Fibroblast of the conjunctiva (primary cell): ENCODE measurements around the gene SUPT3H.
"Not testable (repeated sequence)": the region's sequence is repeated elsewhere in the genome, so short reads cannot be mapped to it uniquely, and the experiment has no call there.

Source experiments
- DNase-seq: peaks from one replicate; pipeline ENCODE4 v3.0.0-alpha.2; 2010; ENCODE audit warnings: low read depth

The SUPT3H gene

DNA sequence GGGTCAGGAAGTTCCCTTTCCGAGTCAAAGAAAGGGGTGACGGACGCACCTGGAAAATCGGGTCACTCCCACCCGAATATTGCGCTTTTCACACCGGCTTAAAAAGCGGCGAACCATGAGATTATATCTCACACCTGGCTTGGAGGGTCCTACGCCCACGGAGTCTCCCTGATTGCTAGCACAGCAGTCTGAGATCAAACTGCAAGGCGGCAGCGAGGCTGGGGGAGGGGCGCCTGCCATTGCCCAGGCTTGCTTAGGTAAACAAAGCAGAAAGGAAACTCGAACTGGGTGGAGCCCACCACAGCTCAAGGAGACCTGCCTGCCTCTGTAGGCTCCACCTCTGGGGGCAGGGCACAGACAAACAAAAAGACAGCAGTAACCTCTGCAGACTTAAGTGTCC, 315.1 kb downstream of the SUPT3H start:
- not testable (repeated sequence) for DNase-seq

DNA sequence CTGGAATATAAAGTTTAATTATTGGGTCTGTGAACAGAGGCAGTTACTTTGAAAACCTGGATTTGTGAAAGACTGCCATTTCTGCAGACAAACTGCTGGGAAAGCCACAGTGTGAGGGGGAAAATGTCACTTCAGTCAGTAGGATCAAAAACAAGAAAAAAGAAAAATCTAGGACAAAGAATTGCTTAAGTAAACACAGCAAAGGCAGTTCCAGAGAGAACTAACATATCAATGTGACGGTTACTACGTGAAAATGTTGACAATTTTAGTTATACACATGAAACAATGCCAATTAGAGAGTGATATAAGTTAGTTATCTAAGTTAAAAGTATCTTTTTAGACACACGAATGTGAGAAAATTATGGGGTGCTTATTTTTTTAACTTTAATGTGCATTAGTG, 320.0 kb downstream of the SUPT3H start:
- no peak for DNase-seq

DNA sequence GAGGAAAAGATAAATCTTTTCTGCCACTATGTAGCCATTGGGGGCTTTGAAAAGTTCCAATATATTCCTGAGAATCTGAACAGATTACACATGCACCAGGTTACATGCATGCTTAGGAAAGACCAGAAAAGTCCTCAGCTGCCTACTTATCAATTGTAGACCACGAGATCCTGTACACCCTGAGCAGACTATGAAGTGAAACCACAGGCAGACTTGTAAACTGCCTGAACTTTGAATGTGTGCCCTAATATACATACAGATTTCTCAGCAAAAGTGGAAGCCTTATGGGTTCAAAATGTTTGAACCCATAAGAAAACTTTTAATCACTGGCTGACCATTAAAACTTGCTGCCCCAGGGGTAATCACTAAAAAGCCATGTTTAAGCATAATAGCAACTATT, 323.1 kb downstream of the SUPT3H start:
- no peak for DNase-seq

DNA sequence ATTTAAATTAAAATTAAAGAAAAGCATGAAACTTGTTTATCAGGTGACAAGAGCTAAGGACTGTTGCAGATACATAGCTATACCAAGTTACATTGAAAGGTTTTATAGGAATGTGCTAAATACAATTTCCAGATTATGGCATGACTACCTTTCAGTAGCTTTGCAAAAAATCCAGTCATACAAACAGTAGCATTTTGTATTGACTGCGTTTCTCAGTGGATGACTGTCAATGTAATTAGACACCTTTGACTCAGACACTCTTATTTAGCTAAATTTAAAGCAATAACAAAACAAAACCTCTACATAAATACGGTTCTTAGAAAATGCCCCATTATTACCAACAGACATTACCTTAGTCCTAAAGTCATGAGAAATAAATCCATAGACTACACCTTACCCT, 325.4 kb downstream of the SUPT3H start:
- DNase-seq = no peak

DNA sequence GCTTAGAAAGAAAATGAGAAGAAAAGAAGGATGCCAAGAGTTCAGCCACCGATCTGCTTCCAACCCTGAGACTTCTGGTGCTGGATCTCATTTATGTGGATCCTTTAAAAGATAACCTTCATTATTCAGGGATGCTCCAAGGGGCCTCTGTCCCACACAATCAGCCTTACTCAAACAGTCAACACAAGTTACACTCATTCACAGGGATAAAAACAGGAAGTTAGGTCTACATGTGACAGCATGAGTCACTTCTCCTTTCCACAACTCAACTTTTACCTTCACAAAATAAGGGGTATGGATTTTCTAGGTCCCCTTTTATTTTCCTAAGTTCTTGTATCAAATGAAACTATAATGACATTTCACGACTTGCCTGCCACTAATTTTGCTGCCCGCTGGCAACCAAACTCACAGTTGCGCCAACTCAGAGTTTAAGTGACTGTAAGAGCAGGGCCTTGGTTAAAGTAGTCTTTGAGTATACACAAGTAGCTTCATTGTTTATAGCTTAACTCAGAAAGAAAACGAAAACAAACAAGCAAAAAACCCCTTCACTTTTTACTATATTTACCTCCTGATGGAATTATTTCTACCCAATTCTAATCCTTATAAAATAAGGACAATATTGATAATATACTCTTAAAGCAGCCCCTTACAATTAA, 328.4 kb downstream of the SUPT3H start:
- no peak for DNase-seq

DNA sequence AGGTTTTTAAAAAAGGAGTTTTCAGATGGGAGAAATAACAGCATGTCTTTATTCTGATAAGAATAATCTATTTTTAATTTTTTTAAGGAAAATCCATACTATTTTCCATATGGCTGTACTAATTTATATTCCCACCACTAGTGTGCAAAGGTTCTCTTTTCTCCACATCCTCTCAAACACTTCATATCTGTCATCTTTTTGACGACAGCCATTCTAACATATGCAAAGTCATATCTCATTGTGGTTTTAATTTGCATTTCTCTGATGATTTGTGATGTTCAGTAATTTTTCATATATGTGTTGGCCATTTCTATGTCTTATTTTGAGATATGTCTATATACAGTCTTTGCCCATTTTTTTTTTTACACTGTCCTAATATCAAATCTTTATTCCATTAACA, 330.2 kb downstream of the SUPT3H start:
- no peak for DNase-seq

DNA sequence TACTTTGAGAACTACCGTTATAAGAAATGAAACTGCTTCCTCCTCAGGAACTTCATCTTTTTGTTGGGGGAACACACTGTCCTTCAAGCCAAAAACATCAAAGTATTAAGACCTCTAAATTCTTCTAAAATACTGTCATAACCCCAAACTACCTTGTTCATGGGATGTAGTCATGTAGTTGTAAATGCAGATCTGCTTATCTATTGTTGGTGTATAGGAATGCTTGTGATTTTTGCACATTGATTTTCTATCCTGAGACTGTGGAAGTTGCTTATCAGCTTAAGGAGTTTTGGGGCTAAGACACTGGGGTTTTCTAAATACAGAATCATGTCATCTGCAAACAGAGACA, 332.5 kb downstream of the SUPT3H start:
- no peak for DNase-seq

DNA sequence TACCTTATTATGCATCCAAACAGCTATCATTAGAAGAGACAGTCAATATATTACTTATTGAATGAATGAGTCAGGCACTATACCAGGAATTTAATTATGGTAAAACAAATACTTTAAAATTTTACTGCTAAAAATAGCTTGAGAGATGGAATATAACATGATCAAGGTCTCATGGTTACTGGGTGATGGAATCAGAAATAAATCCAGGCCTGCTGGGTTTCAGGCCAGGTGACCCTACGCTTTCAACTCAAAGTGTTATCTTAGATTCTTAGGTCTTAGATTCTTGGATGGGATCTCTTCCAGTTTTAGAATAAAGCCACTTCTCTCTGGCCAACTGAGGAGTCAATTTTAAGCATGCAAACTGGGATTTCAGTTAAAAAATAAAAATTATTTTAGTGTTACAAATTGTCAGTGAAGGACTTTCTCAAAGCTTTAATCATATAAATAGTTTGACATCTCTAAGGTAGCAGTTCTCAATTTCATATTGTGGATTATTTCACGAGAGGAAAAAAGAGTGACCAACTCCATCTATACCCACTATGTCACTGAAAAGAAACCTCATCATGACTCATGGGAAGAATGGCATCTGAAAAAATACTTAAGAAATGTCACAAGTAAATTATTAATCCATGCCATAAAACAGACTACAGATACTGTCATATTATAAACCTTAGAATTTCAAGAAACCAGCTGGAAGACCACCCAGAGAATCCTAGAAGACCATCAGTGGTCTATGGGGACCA, 333.1 kb downstream of the SUPT3H start:
- DNase-seq = no peak

DNA sequence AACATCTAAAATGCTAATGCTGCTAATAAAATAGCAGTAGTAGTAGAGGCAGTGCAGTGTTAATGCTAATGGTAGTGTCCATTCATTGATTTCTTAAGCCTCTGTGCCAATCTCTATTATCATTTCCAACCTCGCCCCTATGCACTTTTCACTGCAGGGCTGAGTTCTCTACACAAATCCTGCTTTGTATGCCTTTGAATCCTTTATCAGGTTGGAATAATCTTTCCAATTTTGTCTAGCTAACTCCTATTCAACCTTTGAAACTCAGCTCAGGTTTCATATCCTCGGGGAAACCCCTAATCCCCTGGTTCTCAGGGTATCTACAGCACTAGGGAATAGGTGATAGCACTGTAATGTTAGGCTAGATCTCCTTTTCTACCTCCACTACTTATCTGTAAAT, 333.6 kb downstream of the SUPT3H start:
- DNase-seq = no peak

DNA sequence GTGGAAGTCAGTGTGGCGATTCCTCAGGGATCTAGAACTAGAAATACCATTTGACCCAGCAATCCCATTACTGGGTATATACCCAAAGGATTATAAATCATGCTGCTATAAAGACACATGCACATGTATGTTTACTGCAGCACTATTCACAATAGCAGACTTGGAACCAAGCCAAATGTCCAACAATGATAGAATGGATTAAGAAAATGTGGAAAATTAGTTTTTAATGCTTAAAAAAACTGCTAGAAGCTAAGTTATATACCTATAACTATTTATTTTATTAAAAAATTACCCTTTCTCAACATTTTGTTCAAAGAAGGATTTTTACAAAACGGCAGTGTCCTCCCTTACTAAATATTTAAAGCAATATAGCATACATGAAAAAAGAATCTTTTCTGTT, 335.1 kb downstream of the SUPT3H start:
- not testable (repeated sequence) for DNase-seq

DNA sequence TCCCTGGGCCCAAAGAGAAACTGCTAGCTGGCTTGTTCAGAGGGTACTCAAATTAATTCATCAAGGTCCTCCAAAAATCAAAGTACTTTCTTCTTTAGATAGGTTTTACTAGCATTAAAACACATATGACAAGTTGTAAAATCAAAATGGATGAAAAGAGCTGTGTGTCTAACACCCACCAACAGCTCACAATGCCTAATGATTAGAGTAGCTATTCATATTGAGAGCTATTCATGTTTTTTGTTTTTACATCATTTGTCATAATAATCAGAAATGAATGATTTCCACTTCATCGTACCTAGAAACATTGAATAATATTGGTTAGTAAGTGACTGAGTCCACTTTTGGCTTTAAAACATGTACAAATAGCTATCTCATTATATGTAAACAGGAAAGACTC, 339.5 kb downstream of the SUPT3H start:
- DNase-seq = no peak

DNA sequence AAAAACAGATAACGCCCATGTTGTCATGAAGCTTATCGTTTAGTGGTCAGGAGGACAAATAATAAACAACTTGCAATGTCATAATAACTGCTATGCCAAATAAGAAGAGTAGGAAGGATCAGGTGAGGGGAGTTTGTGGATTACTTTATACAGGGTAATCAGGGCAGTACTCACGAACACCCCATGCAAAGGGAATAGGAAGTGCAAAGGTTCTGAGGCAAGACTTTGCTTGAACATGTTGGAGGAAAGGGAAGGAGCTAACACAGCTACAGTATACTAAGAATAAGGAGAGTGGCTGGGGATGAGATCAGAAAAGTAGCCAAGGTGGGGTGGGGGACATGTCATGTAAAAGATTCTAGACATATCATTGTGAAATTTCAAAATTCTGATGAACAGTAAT, 341.6 kb downstream of the SUPT3H start:
- no peak for DNase-seq

DNA sequence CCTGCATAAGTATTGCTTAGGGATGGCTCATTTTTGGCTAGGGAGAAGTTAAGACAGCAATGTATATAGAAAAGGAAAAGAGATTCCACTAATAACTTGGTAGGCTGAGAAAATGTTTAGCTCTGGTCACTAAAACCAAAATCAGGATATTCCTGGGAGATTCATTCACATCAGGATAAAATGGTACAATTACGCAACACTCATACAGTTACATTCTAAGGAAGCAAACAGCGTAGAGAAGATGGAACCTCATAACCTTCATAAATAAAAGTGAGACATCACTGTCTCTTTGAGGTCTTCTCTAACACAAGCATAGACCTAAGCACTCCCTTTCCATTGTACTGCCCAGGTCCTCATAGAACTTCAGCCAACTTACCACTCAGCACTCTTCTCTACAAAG, 345.3 kb downstream of the SUPT3H start:
- no peak for DNase-seq

DNA sequence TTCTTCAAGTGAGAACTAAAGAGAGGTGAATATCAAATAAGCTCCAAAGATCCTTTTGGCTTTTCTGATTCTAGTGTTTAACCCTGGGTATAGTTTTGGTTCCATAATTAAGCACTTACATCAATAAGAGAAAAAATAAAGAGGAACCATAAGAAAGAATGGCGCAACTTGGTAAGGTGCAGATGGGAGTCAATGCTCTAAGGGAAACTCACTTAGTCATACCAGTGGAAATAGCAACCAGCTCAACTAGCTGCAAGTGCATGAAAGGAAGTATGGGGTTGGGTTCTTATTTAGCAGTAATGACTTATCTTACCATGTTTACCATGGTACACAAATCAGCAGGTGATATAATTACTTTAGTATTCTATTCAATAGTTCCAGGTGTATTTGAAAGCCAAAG, 346.1 kb downstream of the SUPT3H start:
- DNase-seq = no peak

DNA sequence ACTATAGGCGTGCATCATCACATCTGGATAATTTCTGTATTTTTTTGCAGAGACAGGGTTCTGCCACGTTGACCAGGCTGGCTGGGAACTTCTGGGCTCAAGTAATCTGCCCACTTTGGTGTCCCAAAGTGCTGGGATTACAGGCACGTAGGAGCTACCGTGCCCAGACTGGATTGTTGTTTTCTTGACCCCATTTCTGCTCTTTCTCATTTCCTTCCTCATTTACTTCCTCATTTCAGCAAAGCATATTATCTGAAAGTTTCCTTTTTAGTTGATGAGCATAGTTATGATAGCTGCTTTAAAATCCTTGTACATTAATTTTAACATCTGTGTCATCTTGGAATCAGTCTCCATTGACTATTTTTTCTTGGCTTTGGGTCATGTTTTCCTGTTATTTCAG, 350.6 kb downstream of the SUPT3H start:
- DNase-seq = no peak

DNA sequence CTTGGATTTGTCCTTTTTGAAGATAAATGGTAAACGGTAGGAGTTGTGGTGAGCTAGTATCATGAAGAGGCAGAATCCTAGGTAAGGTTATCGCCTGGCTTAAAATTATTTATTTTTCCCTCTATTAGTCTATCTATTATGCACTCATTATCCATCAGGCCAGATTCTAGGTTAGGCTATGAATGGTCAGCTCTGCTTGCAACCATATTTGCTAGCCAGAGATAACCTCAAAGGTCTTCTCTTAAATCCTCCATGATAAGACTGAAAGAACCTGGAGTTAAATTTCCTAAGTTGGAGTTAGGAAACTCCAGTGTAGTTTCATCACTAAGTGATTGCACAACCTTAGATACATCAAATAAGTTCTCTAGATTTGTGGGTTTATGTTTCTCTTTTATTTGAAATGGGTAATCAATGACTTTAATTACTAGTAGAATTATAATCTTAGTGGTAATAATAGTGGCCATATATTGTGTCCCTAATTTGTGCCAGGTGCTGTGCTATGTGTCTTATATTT, 351.7 kb downstream of the SUPT3H start:
- no peak for DNase-seq

DNA sequence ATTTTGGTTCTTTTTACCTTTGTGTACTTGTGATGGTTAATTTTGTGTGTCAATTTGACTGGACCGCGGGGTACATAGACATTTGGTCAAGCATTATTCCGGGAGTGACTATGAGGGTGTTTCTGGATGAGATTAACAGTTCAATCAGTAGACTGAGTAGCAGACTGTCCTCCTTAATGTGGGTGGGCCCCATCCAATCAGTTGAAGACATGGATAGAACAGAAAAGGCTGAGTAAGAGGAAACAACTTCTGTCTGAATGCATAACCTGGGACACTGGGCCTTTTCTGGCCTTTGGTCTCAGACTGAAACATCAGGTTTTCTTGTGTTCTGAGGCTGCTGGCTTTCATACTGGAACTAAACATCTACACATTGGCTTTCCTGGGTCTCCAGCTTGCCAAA, 353.1 kb downstream of the SUPT3H start:
- DNase-seq = no peak

DNA sequence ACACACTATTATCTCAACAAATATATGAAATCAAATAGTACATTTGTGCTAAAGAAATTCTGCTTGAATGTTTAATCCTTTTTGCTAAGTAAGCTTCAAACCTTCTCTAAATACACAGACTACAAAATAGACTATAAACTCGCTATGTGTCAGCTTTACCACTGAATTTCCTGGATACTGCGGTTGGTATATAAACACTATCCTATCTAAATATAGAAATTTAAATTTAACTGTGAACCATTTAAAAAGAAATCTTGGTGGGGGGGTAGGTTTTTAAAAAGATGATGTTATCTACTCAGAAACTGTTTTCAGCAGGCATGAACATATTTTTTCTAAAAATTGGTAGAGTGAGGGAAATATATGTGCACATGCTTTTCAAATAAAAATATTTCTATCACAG, 356.1 kb downstream of the SUPT3H start:
- no peak for DNase-seq

DNA sequence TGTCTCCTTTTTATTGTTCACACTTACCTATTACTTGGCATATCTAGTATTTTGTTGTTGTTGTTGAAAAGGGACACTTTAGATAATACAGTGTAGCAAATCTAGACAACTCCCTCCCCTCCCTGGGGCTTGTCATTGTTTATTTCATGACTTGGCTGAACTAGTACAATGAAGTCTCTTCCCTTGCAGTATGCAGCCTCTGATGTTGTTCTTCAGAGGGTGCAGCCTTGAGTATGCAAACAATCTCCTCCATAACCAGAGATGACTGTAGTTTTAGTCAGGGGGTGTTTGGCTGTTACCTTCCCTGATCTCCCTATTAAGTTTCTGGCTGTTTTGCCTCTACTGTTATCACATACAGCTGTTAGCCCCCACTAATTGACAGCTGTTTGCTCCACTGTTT, 365.0 kb downstream of the SUPT3H start:
- no peak for DNase-seq

DNA sequence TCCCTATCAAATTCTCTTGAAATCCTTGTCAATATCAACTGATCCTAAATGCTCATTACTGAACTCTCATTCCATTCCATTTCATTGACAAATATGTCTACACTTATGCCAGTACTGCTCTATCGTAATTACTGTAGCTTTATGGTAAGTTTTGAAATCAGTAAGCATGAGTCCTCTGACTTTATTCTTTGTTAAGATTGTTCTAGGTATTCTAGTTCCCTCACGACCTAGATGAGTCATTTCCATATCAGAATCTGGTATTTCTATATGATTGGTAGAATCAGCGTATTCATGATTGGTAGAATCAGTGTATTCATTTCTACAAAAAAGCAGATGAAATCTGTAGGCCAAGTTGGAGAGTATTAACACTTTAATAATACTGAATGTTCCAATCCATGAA, 368.2 kb downstream of the SUPT3H start:
- DNase-seq = no peak

DNA sequence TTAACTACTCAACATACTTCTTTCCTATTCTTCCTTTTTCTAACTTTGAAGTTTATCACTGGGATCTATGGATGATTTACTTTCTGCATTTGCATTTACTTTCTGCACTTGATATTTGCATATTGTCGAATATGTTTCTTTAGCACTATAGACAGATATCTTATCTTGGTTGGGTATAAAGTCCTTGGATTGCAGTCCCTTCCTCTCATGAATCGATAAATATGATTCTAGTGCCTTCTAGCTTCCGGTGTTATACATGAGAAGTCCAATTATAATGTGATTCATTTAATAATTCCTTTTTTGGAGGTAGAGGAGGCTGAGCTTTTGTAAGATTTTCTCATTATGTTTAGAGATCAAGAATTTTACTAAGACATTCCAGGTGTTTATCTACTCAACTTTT, 370.8 kb downstream of the SUPT3H start:
- no peak for DNase-seq

DNA sequence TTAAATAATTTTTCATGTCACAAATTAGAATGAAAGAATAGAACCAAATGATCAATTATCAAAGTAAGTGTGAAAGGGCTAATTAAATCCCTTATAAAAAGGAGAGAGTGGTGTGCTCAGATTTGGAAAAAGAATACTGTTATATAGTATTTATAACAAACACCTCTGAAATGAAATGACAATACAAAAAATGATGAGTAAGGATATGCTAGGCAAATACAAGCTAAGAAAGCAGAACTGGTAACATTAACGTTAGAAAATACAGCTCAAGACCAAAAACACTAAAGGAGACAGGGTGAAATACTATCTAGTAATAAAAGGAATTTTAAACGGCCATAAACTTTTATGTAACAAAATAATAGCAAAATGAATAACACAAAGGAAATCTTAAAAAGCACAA, 373.8 kb downstream of the SUPT3H start:
- DNase-seq = no peak

DNA sequence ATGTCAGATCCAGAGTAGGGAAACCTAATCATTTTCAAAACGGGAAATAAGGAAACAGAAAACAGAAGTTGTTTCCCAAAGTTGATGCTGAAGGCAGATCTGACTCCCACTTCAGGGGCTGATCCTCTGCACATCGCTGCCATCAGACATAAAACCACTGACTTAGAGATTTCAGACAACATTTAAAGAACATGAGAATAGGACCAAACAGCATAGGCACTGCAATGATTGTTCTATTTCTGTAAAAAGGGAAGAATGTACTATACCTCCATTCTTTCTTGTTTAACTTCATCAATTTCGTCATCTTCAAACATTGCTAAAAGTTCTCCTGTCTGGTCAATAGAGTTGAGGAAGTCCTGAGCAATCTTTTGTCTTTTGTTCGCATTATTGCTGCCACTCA, 374.3 kb downstream of the SUPT3H start:
- no peak for DNase-seq
